CD4-positive, alpha-beta T cell (primary cell): Measurements from ENCODE around the gene PLEKHG4B. TPM values are rescaled to one million over a fixed set of nuclear protein-coding genes. Genes with fewer than 3 reads are reported as not detected.

Source experiments
- ATAC-seq: fragments of 200-7000 bp; cut with Tn5 transposase; one replicate; pipeline ENCODE4 v1.10.0; 2022; ENCODE audit warnings: mild to moderate bottlenecking; ENCODE audit not compliant: poor library complexity
- CTCF ChIA-PET: fragments of 350-600 bp; sonication (Branson Sonifier 250); formaldehyde crosslinking; loops from one replicate; lab custom pipeline; 2021; ENCODE audit warnings: antibody characterized with exemption, inconsistent platforms; lab: Charles Lee
- POLR2A ChIA-PET: fragments of 350-600 bp; sonication (Branson Sonifier 250); formaldehyde crosslinking; loops from one replicate; lab custom pipeline; 2021; ENCODE audit warnings: antibody characterized with exemption, inconsistent platforms; lab: Charles Lee
- DNase-seq, 14 experiments: peaks; one replicate each; pipeline ENCODE4 v3.0.0-alpha.2; 2013 to 2020; ENCODE audit warnings: mixed read lengths in 2 of 14
- H3K27ac ChIP-seq, 2 donors: one replicate each; pipeline versions ENCODE4 v1.5.1 to v1.7.0; 2013; ENCODE audit warnings: low read length in 2 of 2, low read depth in 1 of 2, mild to moderate bottlenecking in 1 of 2
- H3K27me3 ChIP-seq, 2 experiments: 1 replicate in 1 of 2; 2 replicates in 1 of 2; pipeline versions ENCODE4 v1.6.1 to v1.7.0; 2013; ENCODE audit warnings: low read length in 2 of 2, control low read depth in 1 of 2, mild to moderate bottlenecking in 1 of 2, moderate library complexity in 1 of 2; ENCODE audit not compliant: insufficient read depth in 2 of 2, control insufficient read depth in 1 of 2
- H3K36me3 ChIP-seq: one replicate; pipeline ENCODE4 v1.6.1; 2013; ENCODE audit warnings: low read length, control low read depth; ENCODE audit not compliant: insufficient read depth
- H3K4me1 ChIP-seq: one replicate; pipeline ENCODE4 v1.6.1; 2013; ENCODE audit warnings: low read length, control low read depth; ENCODE audit not compliant: insufficient read depth
- H3K4me3 ChIP-seq: one replicate; pipeline ENCODE4 v1.5.1; 2013; ENCODE audit warnings: mild to moderate bottlenecking, low read length, moderate library complexity
- H3K9me3 ChIP-seq, 2 experiments: 1 replicate in 1 of 2; 2 replicates in 1 of 2; pipeline versions ENCODE4 v1.6.1 to v1.7.0; 2013; ENCODE audit warnings: low read length in 2 of 2, mild to moderate bottlenecking in 2 of 2, control low read depth in 1 of 2, moderate library complexity in 1 of 2; ENCODE audit not compliant: control insufficient read depth in 1 of 2, insufficient read depth in 1 of 2
- H3K27ac Mint-ChIP-seq: one replicate; pipeline ENCODE4 v1.8.0; 2020; ENCODE audit warnings: mixed read lengths
- H3K27me3 Mint-ChIP-seq: one replicate; pipeline ENCODE4 v1.8.0; 2021; ENCODE audit warnings: mixed read lengths
- H3K36me3 Mint-ChIP-seq: one replicate; pipeline ENCODE4 v1.8.0; 2021; ENCODE audit warnings: low read depth, mixed read lengths
- H3K4me1 Mint-ChIP-seq: one replicate; pipeline ENCODE4 v1.8.0; 2021; ENCODE audit warnings: low read depth, mixed read lengths
- H3K4me3 Mint-ChIP-seq: one replicate; pipeline ENCODE4 v1.8.0; 2020; ENCODE audit warnings: mild to moderate bottlenecking, mixed read lengths
- H3K9me3 Mint-ChIP-seq: one replicate; pipeline ENCODE4 v1.8.0; 2020; ENCODE audit warnings: mixed read lengths
- CTCF ChIP-seq: fragments of 200-600 bp; IDR thresholded peaks from one replicate; pipeline ENCODE4 v1.8.0; 2022; ENCODE audit warnings: antibody characterized with exemption, mild to moderate bottlenecking
- intact Hi-C, 2 experiments: fragments of 100-400 bp; cut with DNase I in 1 of 2; cut with micrococcal nuclease in 1 of 2; formaldehyde crosslinking; loops; one replicate each; pipeline versions ENCODE4 v1.15.1 to v1.9.0; 2023 to 2025; cut with DNase I, micrococcal nuclease
- total RNA-seq, 174 experiments: library from RNA in 2 of 174; stranded (reverse) in 2 of 174; gene quantifications; one replicate each; pipeline ENCODE4 v1.2.3 and lab custom pipeline; 2021 to 2026

PLEKHG4B gene
- total RNA-seq, 2 experiments from 2014 or later = 0.17 to 0.36 TPM

GRCh38 chr5:50724-51499 is 41.1 kb upstream of the PLEKHG4B start:
- DNase-seq (no peak), ATAC-seq (no peak)
- CTCF ChIA-PET = no interaction called here
- H3K27me3 Mint-ChIP-seq = peaks cover 42% of the 10 kb centered on the region
- no peaks in the 10 kb centered on the region for H3K36me3 Mint-ChIP-seq
- no peak overlapping the region for H3K27ac Mint-ChIP-seq
- H3K4me1 Mint-ChIP-seq = no peaks in the 10 kb centered on the region
- peaks cover 12% of the 10 kb centered on the region for H3K4me1 ChIP-seq
- no peaks in the 10 kb centered on the region for H3K36me3 ChIP-seq
- H3K9me3 ChIP-seq = peaks cover 0 to 49% of the 10 kb centered on the region in 2 experiments
- H3K4me3 ChIP-seq = no peak overlapping the region
- H3K4me3 Mint-ChIP-seq = no peak overlapping the region
- peaks cover 5% of the 10 kb centered on the region for H3K9me3 Mint-ChIP-seq
- intact Hi-C loops = no loop called here
- H3K27me3 ChIP-seq = peaks cover 42 to 43% of the 10 kb centered on the region in 2 experiments
- POLR2A ChIA-PET = no interaction called here
- no peak overlapping the region for H3K27ac ChIP-seq
- TF ChIP-seq CTCF = no peak

DNA sequence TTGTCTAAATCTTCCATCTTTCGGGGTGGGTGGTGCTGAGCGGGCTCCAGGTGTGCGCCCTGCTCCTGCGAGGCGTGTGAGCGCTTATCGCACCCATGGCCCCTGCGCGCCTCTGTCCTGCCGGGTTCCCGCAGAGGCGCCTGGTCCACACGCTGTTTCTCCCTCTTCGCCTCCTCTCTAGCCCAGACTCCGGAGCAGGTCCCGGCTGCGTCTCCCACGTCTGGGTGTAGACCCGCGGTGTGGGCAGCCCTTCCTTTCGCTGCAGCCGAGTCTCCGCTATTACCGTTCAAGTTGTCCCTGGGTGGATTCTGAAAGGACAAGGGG is 40.5 kb upstream of the PLEKHG4B start:
- no peak overlapping the region for H3K4me3 ChIP-seq
- peaks cover 0 to 49% of the 10 kb centered on the region in 2 experiments for H3K9me3 ChIP-seq
- peaks cover 12% of the 10 kb centered on the region for H3K4me1 ChIP-seq
- ChIA-PET CTCF (no interaction called here), POLR2A (no interaction called here)
- no peak overlapping the region for H3K4me3 Mint-ChIP-seq
- ATAC-seq (no peak), DNase-seq (no peak)
- no peak overlapping the region for H3K27ac Mint-ChIP-seq
- H3K27ac ChIP-seq = no peak overlapping the region
- peaks cover 40% of the 10 kb centered on the region for H3K27me3 Mint-ChIP-seq
- H3K9me3 Mint-ChIP-seq = peaks cover 5% of the 10 kb centered on the region
- no peaks in the 10 kb centered on the region for H3K36me3 Mint-ChIP-seq
- no peaks in the 10 kb centered on the region for H3K36me3 ChIP-seq
- TF ChIP-seq CTCF = no peak
- peaks cover 43 to 44% of the 10 kb centered on the region in 2 experiments for H3K27me3 ChIP-seq
- intact Hi-C loops = no loop called here
- H3K4me1 Mint-ChIP-seq = no peaks in the 10 kb centered on the region

DNA sequence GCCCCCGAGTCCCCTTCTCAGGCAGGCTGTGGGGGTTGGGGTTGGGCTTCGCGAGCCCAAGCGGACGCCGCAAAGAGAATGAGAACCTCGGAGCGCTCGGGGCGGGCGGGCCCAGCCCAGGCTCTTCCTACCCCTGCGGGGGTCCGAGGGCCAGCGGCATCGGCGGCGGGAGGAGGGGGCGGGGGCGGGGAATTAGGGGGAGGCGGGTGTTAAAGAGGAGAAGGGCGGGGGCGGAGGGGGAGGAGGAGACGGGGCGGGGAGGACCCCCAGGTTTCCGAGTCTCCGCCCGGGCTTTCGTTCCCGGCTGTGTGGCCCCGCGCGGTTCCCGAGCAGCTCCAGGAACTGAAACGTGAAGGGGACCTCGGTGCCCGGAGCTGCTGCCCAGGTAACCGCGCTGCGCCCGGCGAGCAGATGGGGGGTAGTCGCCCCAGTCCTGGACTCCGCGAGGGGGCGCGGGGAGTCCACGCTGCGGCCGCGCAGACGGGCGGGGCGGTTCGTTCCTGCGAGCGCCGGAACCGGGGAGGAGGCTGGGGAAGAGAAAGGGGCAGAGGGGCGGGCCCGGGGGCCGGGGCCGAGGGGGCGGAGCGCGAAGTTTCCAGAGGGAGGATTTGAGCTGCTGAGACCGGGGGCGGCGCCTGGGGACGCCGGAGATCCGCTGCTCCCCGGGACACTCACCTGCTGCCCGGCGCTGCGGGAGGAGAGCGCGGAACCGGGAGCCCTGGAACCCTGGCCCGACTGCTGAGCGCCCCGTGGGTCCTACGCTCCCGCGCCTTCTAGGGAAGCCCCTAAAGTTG is 38.4 kb upstream of the PLEKHG4B start:
- H3K4me3 ChIP-seq = peak overlapping the region; percentile 25
- ATAC-seq (peak; percentile 74), DNase-seq (peak in 5 of 14 experiments; percentile 10 to 39 (median 17))
- TF ChIP-seq CTCF = no peak
- POLR2A ChIA-PET = no interaction called here
- H3K27me3 ChIP-seq = peaks cover 37 to 39% of the 10 kb centered on the region in 2 experiments
- H3K9me3 Mint-ChIP-seq = peaks cover 5% of the 10 kb centered on the region
- no peaks in the 10 kb centered on the region for H3K36me3 ChIP-seq
- CTCF ChIA-PET = no interaction called here
- no peaks in the 10 kb centered on the region for H3K4me1 Mint-ChIP-seq
- peaks cover 0 to 49% of the 10 kb centered on the region in 2 experiments for H3K9me3 ChIP-seq
- no peak overlapping the region for H3K27ac ChIP-seq
- peaks cover 12% of the 10 kb centered on the region for H3K4me1 ChIP-seq
- intact Hi-C loops = no loop called here
- H3K27me3 Mint-ChIP-seq = peaks cover 41% of the 10 kb centered on the region
- no peaks in the 10 kb centered on the region for H3K36me3 Mint-ChIP-seq
- H3K4me3 Mint-ChIP-seq = peak overlapping the region; percentile 65
- no peak overlapping the region for H3K27ac Mint-ChIP-seq
